GM13977 (cell line): ENCODE measurements around the gene DYRK1A.

Experiments used
- DNase-seq: peaks from one replicate; pipeline ENCODE4 v3.0.0; 2012; ENCODE audit warnings: low spot score
- CTCF ChIP-seq: IDR thresholded peaks from 2 replicates; pipeline ENCODE4 v1.5.1; 2012; ENCODE audit warnings: mild to moderate bottlenecking, control low read depth; ENCODE audit not compliant: insufficient read depth; ENCODE audit errors: extremely low read depth, missing control alignments
- in situ Hi-C: fragments of 300-500 bp; cut with MboI; formaldehyde crosslinking; loops from one replicate; pipeline ENCODE4 v1.12.0; 2022; ENCODE audit warnings: low sequenced_read_pairs, low pct_unique_long_range_greater_than_20kb, mixed read lengths, inconsistent platforms; ENCODE audit not compliant: unreplicated experiment

Gene DYRK1A

GRCh38 chr21:37393030-37393429, 26.5 kb downstream of the DYRK1A start:
- no peak for DNase-seq
- in situ Hi-C loops: no loop called here
- TF ChIP-seq CTCF: no peak

- in situ Hi-C loops: no loop called here
- no peak for TF ChIP-seq CTCF
- no peak for DNase-seq
Measured at GRCh38 chr21:37393786-37394185, 27.2 kb downstream of the DYRK1A start.

- TF ChIP-seq CTCF: no peak
- in situ Hi-C loops: no loop called here
- DNase-seq: no peak
Measured at GRCh38 chr21:37395961-37396360, 29.4 kb downstream of the DYRK1A start.

GRCh38 chr21:37396855-37397254, 30.3 kb downstream of the DYRK1A start:
- in situ Hi-C loops: no loop called here
- TF ChIP-seq CTCF: no peak
- no peak for DNase-seq

GRCh38 chr21:37398697-37399096, 32.1 kb downstream of the DYRK1A start:
- no peak for TF ChIP-seq CTCF
- DNase-seq: no peak
- in situ Hi-C loops: no loop called here

- TF ChIP-seq CTCF: no peak
- DNase-seq: no peak
- in situ Hi-C loops: no loop called here
Measured at GRCh38 chr21:37402251-37402867, 35.8 kb downstream of the DYRK1A start.
